Ishikawa (cell line): ENCODE results near the gene TCTN1.

Experiments used
- CEBPB ChIP-seq: IDR thresholded peaks from 2 replicates; pipeline ENCODE4 v1.6.1; 2012
- CREB1 ChIP-seq: IDR thresholded peaks from 2 replicates; pipeline ENCODE4 v1.6.1; 2012; ENCODE audit warnings: low read depth
- EGR1 ChIP-seq: IDR thresholded peaks from 2 replicates; pipeline ENCODE4 v1.6.1; 2012
- EP300 ChIP-seq: IDR thresholded peaks from 2 replicates; pipeline ENCODE4 v1.6.1; 2012; ENCODE audit warnings: borderline replicate concordance
- FOXM1 ChIP-seq: IDR thresholded peaks from 2 replicates; pipeline ENCODE4 v1.6.1; 2012; ENCODE audit warnings: low read depth, borderline replicate concordance
- MAX ChIP-seq: IDR thresholded peaks from 2 replicates; pipeline ENCODE4 v1.6.1; 2012
- NFIC ChIP-seq: IDR thresholded peaks from 2 replicates; pipeline ENCODE4 v1.6.1; 2012
- RAD21 ChIP-seq: IDR thresholded peaks from 2 replicates; pipeline ENCODE4 v1.6.1; 2012; ENCODE audit warnings: low read depth
- TAF1 ChIP-seq: IDR thresholded peaks from 2 replicates; pipeline ENCODE4 v1.6.1; 2012; ENCODE audit warnings: low read depth, mild to moderate bottlenecking
- TCF12 ChIP-seq: IDR thresholded peaks from 2 replicates; pipeline ENCODE4 v1.6.1; 2012; ENCODE audit warnings: low read depth
- TEAD4 ChIP-seq: IDR thresholded peaks from 2 replicates; pipeline ENCODE4 v1.6.1; 2012
- YY1 ChIP-seq: IDR thresholded peaks from 2 replicates; pipeline ENCODE4 v1.6.1; 2012; ENCODE audit warnings: low read depth
- ZBTB7A ChIP-seq: IDR thresholded peaks from 2 replicates; pipeline ENCODE4 v1.6.1; 2012; ENCODE audit warnings: low read depth
- TF ChIP-seq, protein P1 (sequence below): IDR thresholded peaks from 2 replicates; pipeline ENCODE4 v1.6.1; 2012
- TF ChIP-seq, protein P2 (sequence below): IDR thresholded peaks from 2 replicates; pipeline ENCODE4 v1.6.1; 2012; ENCODE audit warnings: low read depth, mild to moderate bottlenecking

TCTN1 gene

GRCh38 chr12:110684312-110684836 lies 70.4 kb downstream of the TCTN1 start:
- TF ChIP-seq, protein P1, sequence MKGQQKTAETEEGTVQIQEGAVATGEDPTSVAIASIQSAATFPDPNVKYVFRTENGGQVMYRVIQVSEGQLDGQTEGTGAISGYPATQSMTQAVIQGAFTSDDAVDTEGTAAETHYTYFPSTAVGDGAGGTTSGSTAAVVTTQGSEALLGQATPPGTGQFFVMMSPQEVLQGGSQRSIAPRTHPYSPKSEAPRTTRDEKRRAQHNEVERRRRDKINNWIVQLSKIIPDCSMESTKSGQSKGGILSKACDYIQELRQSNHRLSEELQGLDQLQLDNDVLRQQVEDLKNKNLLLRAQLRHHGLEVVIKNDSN, result no peak
- no peak for TF ChIP-seq TCF12
- TF ChIP-seq NFIC, result no peak
- TF ChIP-seq CEBPB, result no peak
- no peak for TF ChIP-seq TEAD4
- TF ChIP-seq TAF1, result no peak

GRCh38 chr12:110686294-110686903 lies 72.5 kb downstream of the TCTN1 start:
- TF ChIP-seq CREB1, result no peak
- no peak for TF ChIP-seq EP300
- no peak for TF ChIP-seq NFIC
- no peak for TF ChIP-seq YY1
- TF ChIP-seq, protein P1, result no peak
- no peak for TF ChIP-seq EGR1
- TF ChIP-seq TCF12, result no peak
- TF ChIP-seq, protein P2, sequence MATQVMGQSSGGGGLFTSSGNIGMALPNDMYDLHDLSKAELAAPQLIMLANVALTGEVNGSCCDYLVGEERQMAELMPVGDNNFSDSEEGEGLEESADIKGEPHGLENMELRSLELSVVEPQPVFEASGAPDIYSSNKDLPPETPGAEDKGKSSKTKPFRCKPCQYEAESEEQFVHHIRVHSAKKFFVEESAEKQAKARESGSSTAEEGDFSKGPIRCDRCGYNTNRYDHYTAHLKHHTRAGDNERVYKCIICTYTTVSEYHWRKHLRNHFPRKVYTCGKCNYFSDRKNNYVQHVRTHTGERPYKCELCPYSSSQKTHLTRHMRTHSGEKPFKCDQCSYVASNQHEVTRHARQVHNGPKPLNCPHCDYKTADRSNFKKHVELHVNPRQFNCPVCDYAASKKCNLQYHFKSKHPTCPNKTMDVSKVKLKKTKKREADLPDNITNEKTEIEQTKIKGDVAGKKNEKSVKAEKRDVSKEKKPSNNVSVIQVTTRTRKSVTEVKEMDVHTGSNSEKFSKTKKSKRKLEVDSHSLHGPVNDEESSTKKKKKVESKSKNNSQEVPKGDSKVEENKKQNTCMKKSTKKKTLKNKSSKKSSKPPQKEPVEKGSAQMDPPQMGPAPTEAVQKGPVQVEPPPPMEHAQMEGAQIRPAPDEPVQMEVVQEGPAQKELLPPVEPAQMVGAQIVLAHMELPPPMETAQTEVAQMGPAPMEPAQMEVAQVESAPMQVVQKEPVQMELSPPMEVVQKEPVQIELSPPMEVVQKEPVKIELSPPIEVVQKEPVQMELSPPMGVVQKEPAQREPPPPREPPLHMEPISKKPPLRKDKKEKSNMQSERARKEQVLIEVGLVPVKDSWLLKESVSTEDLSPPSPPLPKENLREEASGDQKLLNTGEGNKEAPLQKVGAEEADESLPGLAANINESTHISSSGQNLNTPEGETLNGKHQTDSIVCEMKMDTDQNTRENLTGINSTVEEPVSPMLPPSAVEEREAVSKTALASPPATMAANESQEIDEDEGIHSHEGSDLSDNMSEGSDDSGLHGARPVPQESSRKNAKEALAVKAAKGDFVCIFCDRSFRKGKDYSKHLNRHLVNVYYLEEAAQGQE, result no peak
- TF ChIP-seq ZBTB7A, result no peak
- no peak for TF ChIP-seq MAX
- TF ChIP-seq TEAD4, result no peak
- TF ChIP-seq TAF1, result no peak
- TF ChIP-seq CEBPB, result no peak

DNA sequence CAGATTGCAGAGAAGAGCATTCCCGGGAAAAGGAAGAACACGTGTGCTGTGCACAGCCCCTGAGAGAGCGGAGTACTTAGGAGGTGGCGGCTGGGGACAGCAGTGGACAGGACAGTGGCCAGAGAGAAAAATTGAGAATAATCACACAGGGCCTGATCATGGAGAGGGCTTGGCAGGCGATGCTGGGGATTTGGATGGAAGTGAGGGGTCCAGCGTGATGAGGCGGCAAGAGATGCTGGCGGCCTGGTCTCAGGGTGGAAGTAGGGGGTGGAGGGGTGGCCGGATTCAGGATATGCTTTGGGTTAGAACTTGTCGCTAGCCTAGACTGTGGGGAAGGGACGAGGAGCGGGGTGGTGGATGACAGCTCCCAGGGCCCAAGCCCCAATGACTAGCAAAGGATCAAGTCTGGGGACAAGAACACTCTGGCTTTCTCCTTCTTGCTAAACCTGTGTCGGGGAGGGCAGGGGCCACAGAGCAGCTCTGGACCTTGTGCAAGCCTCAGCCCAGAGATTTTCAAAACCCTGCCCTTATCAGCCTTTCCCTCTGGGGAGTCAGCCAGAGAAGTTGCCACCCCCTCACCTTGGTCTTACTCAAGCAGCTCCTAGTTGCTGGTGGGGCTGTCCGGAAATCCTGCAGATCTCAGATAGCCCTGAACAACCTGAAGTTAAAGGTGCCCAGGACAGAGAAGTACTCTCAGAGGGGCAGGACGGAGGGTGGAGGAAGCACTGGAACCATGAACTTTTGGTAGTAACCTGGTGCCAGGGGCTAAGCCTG lies 73.7 kb downstream of the TCTN1 start:
- TF ChIP-seq ZBTB7A, result no peak
- no peak for TF ChIP-seq FOXM1
- TF ChIP-seq CEBPB, result no peak
- TF ChIP-seq, protein P2, result no peak
- TF ChIP-seq, protein P1, result no peak
- no peak for TF ChIP-seq TAF1
- no peak for TF ChIP-seq EP300
- TF ChIP-seq TCF12, result no peak
- no peak for TF ChIP-seq YY1
- TF ChIP-seq TEAD4, result no peak

GRCh38 chr12:110688446-110689280 lies 74.7 kb downstream of the TCTN1 start, which contains the start of gene HVCN1:
HVCN1 (minus strand) TSS chr12:110689115; CDS start chr12:110683245, 5,870 bp downstream.
- TF ChIP-seq MAX (peak; percentile 21; the same call in 1 of the 2 replicates), RAD21 (no peak), ZBTB7A (peak; percentile 63; the same call in 1 of the 2 replicates)
